Upper lobe of right lung (tissue), 1 donor: ENCODE results near the gene TPO. TPM values are rescaled to one million over a fixed set of nuclear protein-coding genes. Genes with fewer than 3 reads are reported as not detected.

Experiments used
- ATAC-seq: fragments of 200-7000 bp; cut with Tn5 transposase; one replicate; pipeline ENCODE4 v1.9.1; 2020; ENCODE audit warnings: mild to moderate bottlenecking, moderate library complexity
- DNase-seq: peaks from one replicate; pipeline ENCODE4 v3.0.0-alpha.2; 2020
- H3K27ac ChIP-seq: fragments of 200-600 bp; one replicate; pipeline ENCODE4 v1.8.0; 2022
- H3K27me3 ChIP-seq: fragments of 200-600 bp; one replicate; pipeline ENCODE4 v1.8.0; 2022; ENCODE audit warnings: mild to moderate bottlenecking
- H3K36me3 ChIP-seq: fragments of 200-600 bp; one replicate; pipeline ENCODE4 v1.8.0; 2022
- H3K4me1 ChIP-seq: fragments of 200-600 bp; one replicate; pipeline ENCODE4 v1.8.0; 2022
- H3K4me3 ChIP-seq: fragments of 200-600 bp; one replicate; pipeline ENCODE4 v1.8.0; 2022; ENCODE audit warnings: mild to moderate bottlenecking
- H3K9me3 ChIP-seq: fragments of 200-600 bp; one replicate; pipeline ENCODE4 v1.8.0; 2022
- CTCF ChIP-seq: fragments of 200-600 bp; IDR thresholded peaks from one replicate; pipeline ENCODE4 v1.8.0; 2022; ENCODE audit warnings: antibody characterized with exemption
- intact Hi-C: fragments of 100-400 bp; cut with DNase I; formaldehyde crosslinking; loops from one replicate; pipeline ENCODE4 v1.11.0; 2022
- total RNA-seq: library from RNA; stranded (reverse); fragmentation: NEBNext Ultra II Directional; extraction: Animal tissue kit (Norgen Biotek cat#: 25700); gene quantifications from one replicate; pipeline ENCODE4 v1.2.1, GENCODE V29; 2021
- donor health status: DM: no; HTN: yes; CAD: no; lungs with severe emphysema.

Gene TPO
- total RNA-seq, 1 donor from 2014 or later, result not detected

GRCh38 chr2:1371082-1371481 lies 42.2 kb upstream of the TPO start:
- TF ChIP-seq CTCF, result no peak
- Histone ChIP-seq H3K27ac (no peak overlapping the region), H3K4me1 (no peaks in the 10 kb centered on the region), H3K4me3 (no peak overlapping the region), H3K9me3 (no peaks in the 10 kb centered on the region), H3K36me3 (no peaks in the 10 kb centered on the region), H3K27me3 (no peaks in the 10 kb centered on the region)
- DNase-seq (no peak), ATAC-seq (no peak)
- intact Hi-C loops, result no loop called here

- Histone ChIP-seq H3K4me3 (no peak overlapping the region), H3K9me3 (no peaks in the 10 kb centered on the region), H3K27ac (no peak overlapping the region), H3K36me3 (no peaks in the 10 kb centered on the region), H3K27me3 (no peaks in the 10 kb centered on the region), H3K4me1 (no peaks in the 10 kb centered on the region)
- DNase-seq (no peak), ATAC-seq (no peak)
- TF ChIP-seq CTCF, result no peak
- intact Hi-C loops, result no loop called here
Observed at GRCh38 chr2:1373830-1374229, 39.4 kb upstream of the TPO start.

GRCh38 chr2:1374287-1374686 lies 39.0 kb upstream of the TPO start:
- no peak for ATAC-seq
- DNase-seq, result no peak
- H3K9me3 ChIP-seq, result no peaks in the 10 kb centered on the region
- TF ChIP-seq CTCF, result no peak
- no peaks in the 10 kb centered on the region for H3K4me1 ChIP-seq
- intact Hi-C loops, result no loop called here
- no peak overlapping the region for H3K27ac ChIP-seq
- H3K36me3 ChIP-seq, result no peaks in the 10 kb centered on the region
- no peaks in the 10 kb centered on the region for H3K27me3 ChIP-seq
- H3K4me3 ChIP-seq, result no peak overlapping the region

GRCh38 chr2:1375794-1376193 lies 37.5 kb upstream of the TPO start:
- ATAC-seq (no peak), DNase-seq (no peak)
- no peak for TF ChIP-seq CTCF
- Histone ChIP-seq H3K36me3 (no peaks in the 10 kb centered on the region), H3K4me3 (no peak overlapping the region), H3K27ac (no peak overlapping the region), H3K9me3 (no peaks in the 10 kb centered on the region), H3K27me3 (no peaks in the 10 kb centered on the region), H3K4me1 (no peaks in the 10 kb centered on the region)
- intact Hi-C loops, result no loop called here

GRCh38 chr2:1377473-1377872 lies 35.8 kb upstream of the TPO start:
- no peak for TF ChIP-seq CTCF
- DNase-seq (no peak), ATAC-seq (no peak)
- Histone ChIP-seq H3K4me1 (no peaks in the 10 kb centered on the region), H3K9me3 (no peaks in the 10 kb centered on the region), H3K4me3 (no peak overlapping the region), H3K27me3 (no peaks in the 10 kb centered on the region), H3K27ac (no peak overlapping the region), H3K36me3 (no peaks in the 10 kb centered on the region)
- intact Hi-C loops, result no loop called here

GRCh38 chr2:1378456-1379150 lies 34.7 kb upstream of the TPO start:
- TF ChIP-seq CTCF, result no peak
- Histone ChIP-seq H3K27ac (no peak overlapping the region), H3K4me3 (no peak overlapping the region), H3K27me3 (no peaks in the 10 kb centered on the region), H3K36me3 (no peaks in the 10 kb centered on the region), H3K9me3 (no peaks in the 10 kb centered on the region), H3K4me1 (no peaks in the 10 kb centered on the region)
- no peak for ATAC-seq
- no peak for DNase-seq
- intact Hi-C loops, result no loop called here
